T-cell (primary cell): ENCODE results near the gene SDK1. TPM values are rescaled to one million over a fixed set of nuclear protein-coding genes. Genes with fewer than 3 reads are reported as not detected.
"Not testable (repeated sequence)": the region's sequence is repeated elsewhere in the genome, so short reads cannot be mapped to it uniquely, and the experiment has no call there.

Experiments used
- ATAC-seq, 4 experiments: fragments of 200-7000 bp in 3 of 4; fragments of 150-1000 bp in 1 of 4; cut with Tn5 transposase; replicated peaks in 1 of 4; 1 replicate in 3 of 4; 2 replicates in 1 of 4; pipeline ENCODE4 v1.10.0; 2021; ENCODE audit warnings: moderate library complexity in 3 of 4, mild to moderate bottlenecking in 2 of 4, moderate number of reproducible peaks in 1 of 4
- CTCF ChIA-PET, 2 donors: fragments of 300-600 bp; sonication (Branson Sonifier 250); formaldehyde crosslinking; loops; one replicate each; lab custom pipeline; 2022; ENCODE audit warnings: antibody characterized with exemption in 2 of 2; lab: Charles Lee
- POLR2A ChIA-PET, 2 donors: fragments of 300-600 bp; sonication (Branson Sonifier 250); formaldehyde crosslinking; loops; one replicate each; lab custom pipeline; 2022; ENCODE audit warnings: antibody characterized with exemption in 2 of 2; lab: Charles Lee
- DNase-seq, 35 experiments: peaks; one replicate each; pipeline versions ENCODE4 v3.0.0 to v3.0.0-alpha.2; 2013 to 2023
- H3K27ac ChIP-seq: one replicate; pipeline ENCODE4 v1.5.1; 2013; ENCODE audit warnings: low read length
- H3K27me3 ChIP-seq, 2 experiments: replicated peaks in 1 of 2; 1 replicate in 1 of 2; 2 replicates in 1 of 2; pipeline versions ENCODE4 v1.6.1 to v1.7.0; 2013; ENCODE audit warnings: low read length in 1 of 2, mixed read lengths in 1 of 2; ENCODE audit not compliant: control insufficient read depth in 2 of 2, insufficient read depth in 2 of 2; ENCODE audit errors: extremely low read depth in 1 of 2
- H3K36me3 ChIP-seq, 2 donors: 1 replicate in 1 of 2; 2 replicates in 1 of 2; pipeline versions ENCODE4 v1.6.1 to v1.7.0; 2013; ENCODE audit warnings: low read length in 1 of 2; ENCODE audit not compliant: control insufficient read depth in 2 of 2, insufficient read depth in 1 of 2; ENCODE audit errors: extremely low read depth in 1 of 2
- H3K4me1 ChIP-seq, 2 experiments: 1 replicate in 1 of 2; 2 replicates in 1 of 2; pipeline versions ENCODE4 v1.6.1 to v1.7.0; 2013; ENCODE audit warnings: low read length in 2 of 2, mixed read lengths in 1 of 2; ENCODE audit not compliant: insufficient read depth in 2 of 2, control insufficient read depth in 1 of 2; ENCODE audit errors: extremely low read depth in 1 of 2
- H3K4me3 ChIP-seq, 2 donors: 1 replicate in 1 of 2; 2 replicates in 1 of 2; pipeline versions ENCODE4 v1.5.1 to v1.7.0; 2013; ENCODE audit warnings: mild to moderate bottlenecking in 2 of 2, low read length in 1 of 2, moderate library complexity in 1 of 2; ENCODE audit not compliant: control insufficient read depth in 1 of 2; ENCODE audit errors: extremely low read depth in 1 of 2
- H3K9me3 ChIP-seq: 2 replicates; pipeline ENCODE4 v1.7.0; 2013
- H3K27ac Mint-ChIP-seq, 2 donors: one replicate each; pipeline ENCODE4 v1.8.0; 2020 to 2021; ENCODE audit warnings: mild to moderate bottlenecking in 2 of 2, mixed read lengths in 2 of 2
- H3K27me3 Mint-ChIP-seq, 2 donors: one replicate each; pipeline ENCODE4 v1.8.0; 2021 to 2022; ENCODE audit warnings: mixed read lengths in 2 of 2
- H3K36me3 Mint-ChIP-seq: one replicate; pipeline ENCODE4 v1.8.0; 2021; ENCODE audit warnings: mixed read lengths
- H3K4me1 Mint-ChIP-seq, 3 donors: one replicate each; pipeline ENCODE4 v1.8.0; 2020 to 2022; ENCODE audit warnings: mixed read lengths in 3 of 3, mild to moderate bottlenecking in 1 of 3
- H3K4me3 Mint-ChIP-seq, 3 donors: one replicate each; pipeline ENCODE4 v1.8.0; 2020 to 2022; ENCODE audit warnings: mild to moderate bottlenecking in 3 of 3, mixed read lengths in 3 of 3, moderate library complexity in 3 of 3
- H3K9me3 Mint-ChIP-seq, 3 donors: one replicate each; pipeline ENCODE4 v1.8.0; 2020 to 2022; ENCODE audit warnings: mixed read lengths in 3 of 3
- WGBS: methylation state at CpG from one replicate; pipeline ENCODE4 v1.1.5; 2013; ENCODE audit warnings: missing lambda C conversion rate; ENCODE audit not compliant: insufficient coverage; 5-methylcytosine and 5-hydroxymethylcytosine counted together
- total RNA-seq, 35 experiments: library from RNA in 6 of 35; stranded (reverse) in 6 of 35; fragments of 120-200 nt in 1 of 35; gene quantifications; one replicate each; pipeline versions ENCODE4 v1.2.1 to v1.2.4 and lab custom pipeline; 2013 to 2026

Gene SDK1
- total RNA-seq, 5 donors from 2014 or later (not counting 1 experiment from before 2014, with no cell fraction given) = 0.47 to 1.7 (median 0.63) TPM

DNA sequence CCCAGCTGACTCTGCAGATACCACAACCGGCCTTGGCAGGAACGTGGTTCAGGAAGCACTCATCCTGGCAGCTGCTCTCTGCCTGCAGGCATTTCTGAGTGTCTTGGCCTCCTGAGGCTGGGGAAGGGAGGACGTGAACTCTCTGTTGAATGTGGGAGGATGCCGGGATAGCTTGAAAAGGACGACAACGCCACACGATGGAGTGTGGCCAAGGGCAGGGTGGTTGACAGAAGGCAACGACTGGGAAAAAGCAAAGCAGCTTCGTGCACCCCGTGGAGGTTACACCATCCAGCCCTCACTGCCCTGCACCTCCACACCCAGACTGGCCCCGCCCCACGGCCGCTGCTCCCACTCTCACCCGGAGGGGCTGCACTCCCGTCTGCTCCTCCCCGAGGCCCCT is 915.0 kb downstream of the SDK1 start:
- no peak overlapping the region for H3K27ac Mint-ChIP-seq
- H3K4me3 ChIP-seq = no peak overlapping the region
- no peak overlapping the region for H3K4me3 Mint-ChIP-seq
- no peak for ATAC-seq
- no peaks in the 10 kb centered on the region for H3K9me3 Mint-ChIP-seq
- H3K27me3 ChIP-seq = peaks cover 0 to 5% of the 10 kb centered on the region in 2 experiments
- no peak overlapping the region for H3K27ac ChIP-seq
- POLR2A ChIA-PET = no interaction called here
- no peaks in the 10 kb centered on the region for H3K36me3 ChIP-seq
- H3K27me3 Mint-ChIP-seq = no peaks in the 10 kb centered on the region
- WGBS = 66% methylated on average over 12 of the region's 16 CpGs
- H3K4me1 Mint-ChIP-seq = no peaks in the 10 kb centered on the region
- H3K36me3 Mint-ChIP-seq = no peaks in the 10 kb centered on the region
- CTCF ChIA-PET = no interaction called here
- H3K4me1 ChIP-seq = no peaks in the 10 kb centered on the region
- no peak for DNase-seq
- no peaks in the 10 kb centered on the region for H3K9me3 ChIP-seq

DNA sequence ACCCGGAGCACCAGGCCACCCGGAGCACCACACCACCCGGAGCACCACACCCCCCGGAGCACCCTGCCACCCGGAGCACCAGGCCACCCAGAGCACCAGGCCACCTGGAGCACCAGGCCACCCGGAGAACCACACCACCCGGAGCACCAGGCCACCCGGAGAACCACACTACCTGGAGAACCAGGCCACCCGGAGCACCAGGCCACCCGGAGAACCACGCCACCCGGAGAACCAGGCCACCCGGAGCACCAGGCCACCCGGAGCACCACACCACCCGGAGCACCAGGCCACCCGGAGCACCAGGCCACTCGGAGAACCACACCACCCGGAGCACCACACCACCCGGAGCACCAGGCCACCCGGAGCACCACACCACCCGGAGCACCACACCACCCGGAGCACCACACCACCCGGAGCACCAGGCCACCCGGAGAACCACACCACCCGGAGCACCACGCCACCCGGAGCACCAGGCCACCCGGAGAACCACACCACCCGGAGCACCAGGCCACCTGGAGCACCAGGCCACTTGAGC is 916.1 kb downstream of the SDK1 start:
- H3K4me1 ChIP-seq, H3K4me3 ChIP-seq, H3K27me3 ChIP-seq, ATAC-seq, H3K27me3 Mint-ChIP-seq, H3K27ac ChIP-seq, DNase-seq, H3K4me3 Mint-ChIP-seq, CTCF ChIA-PET, H3K36me3 ChIP-seq, H3K27ac Mint-ChIP-seq, H3K9me3 ChIP-seq, POLR2A ChIA-PET, H3K9me3 Mint-ChIP-seq, H3K36me3 Mint-ChIP-seq, H3K4me1 Mint-ChIP-seq: not testable (repeated sequence)
- 88% methylated on average over 17 of the region's 29 CpGs for WGBS

DNA sequence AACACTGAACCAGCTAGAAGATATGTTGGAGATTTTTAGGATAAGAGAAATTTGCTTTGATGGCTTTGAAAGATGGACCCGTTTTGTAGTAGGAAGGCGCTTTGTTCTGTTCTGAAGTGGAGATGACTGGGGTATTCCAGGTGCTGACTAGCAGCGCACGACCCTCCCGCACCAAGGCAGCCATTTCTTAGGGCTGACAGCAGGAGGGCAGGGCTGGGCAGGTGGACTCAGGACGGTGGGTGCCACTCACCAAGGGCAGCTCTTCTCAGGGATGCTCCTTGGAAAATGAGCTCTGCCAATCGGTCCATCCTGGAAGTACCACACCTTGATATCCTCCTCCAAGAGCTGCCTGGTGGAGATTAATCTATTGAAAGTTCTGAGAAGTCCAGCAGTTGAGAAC is 917.4 kb downstream of the SDK1 start:
- Histone ChIP-seq H3K27me3 (peaks cover 0 to 5% of the 10 kb centered on the region in 2 experiments), H3K27ac (no peak overlapping the region), H3K4me3 (no peak overlapping the region), H3K36me3 (no peaks in the 10 kb centered on the region), H3K9me3 (no peaks in the 10 kb centered on the region), H3K4me1 (no peaks in the 10 kb centered on the region)
- Mint-ChIP-seq H3K9me3 (no peaks in the 10 kb centered on the region), H3K27me3 (no peaks in the 10 kb centered on the region), H3K27ac (no peak overlapping the region), H3K4me3 (no peak overlapping the region), H3K4me1 (no peaks in the 10 kb centered on the region), H3K36me3 (no peaks in the 10 kb centered on the region)
- ChIA-PET CTCF (interaction anchor here in 1 of 2 donors (0.7 kb wide), 1 partner anchor 25 kb away, joined by 3 read pairs; no protein-coding TSS in a partner anchor), POLR2A (no interaction called here)
- DNase-seq (no peak), ATAC-seq (no peak)
- 89% methylated on average over 6 of the region's 7 CpGs for WGBS

DNA sequence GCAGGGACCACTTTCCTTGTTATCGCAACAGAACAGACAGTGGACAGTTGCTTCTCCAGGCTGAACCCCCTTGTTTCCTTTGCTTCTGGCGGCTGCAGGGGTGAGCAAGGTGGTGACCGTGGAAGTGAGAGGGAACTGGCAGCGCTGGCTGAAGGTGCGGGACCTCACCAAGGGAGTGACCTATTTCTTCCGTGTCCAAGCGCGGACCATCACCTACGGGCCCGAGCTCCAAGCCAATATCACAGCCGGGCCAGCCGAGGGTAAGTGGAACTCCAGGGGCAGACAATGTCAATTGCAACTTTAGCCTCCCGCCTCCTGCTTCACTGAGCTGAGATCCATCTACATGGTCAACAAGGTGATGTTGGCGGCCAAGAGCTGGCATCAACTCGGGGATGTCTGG is 919.0 kb downstream of the SDK1 start:
- H3K36me3 Mint-ChIP-seq = no peaks in the 10 kb centered on the region
- Histone ChIP-seq H3K27ac (no peak overlapping the region), H3K9me3 (no peaks in the 10 kb centered on the region), H3K36me3 (no peaks in the 10 kb centered on the region), H3K4me1 (no peaks in the 10 kb centered on the region), H3K27me3 (peaks cover 0 to 2% of the 10 kb centered on the region in 2 experiments), H3K4me3 (no peak overlapping the region)
- H3K9me3 Mint-ChIP-seq = no peaks in the 10 kb centered on the region
- POLR2A ChIA-PET = no interaction called here
- no peak overlapping the region for H3K27ac Mint-ChIP-seq
- DNase-seq = no peak
- CTCF ChIA-PET = no interaction called here
- H3K4me1 Mint-ChIP-seq = no peaks in the 10 kb centered on the region
- no peaks in the 10 kb centered on the region for H3K27me3 Mint-ChIP-seq
- WGBS = 96% methylated on average over 12 of the region's 15 CpGs
- no peak overlapping the region for H3K4me3 Mint-ChIP-seq
- no peak for ATAC-seq

DNA sequence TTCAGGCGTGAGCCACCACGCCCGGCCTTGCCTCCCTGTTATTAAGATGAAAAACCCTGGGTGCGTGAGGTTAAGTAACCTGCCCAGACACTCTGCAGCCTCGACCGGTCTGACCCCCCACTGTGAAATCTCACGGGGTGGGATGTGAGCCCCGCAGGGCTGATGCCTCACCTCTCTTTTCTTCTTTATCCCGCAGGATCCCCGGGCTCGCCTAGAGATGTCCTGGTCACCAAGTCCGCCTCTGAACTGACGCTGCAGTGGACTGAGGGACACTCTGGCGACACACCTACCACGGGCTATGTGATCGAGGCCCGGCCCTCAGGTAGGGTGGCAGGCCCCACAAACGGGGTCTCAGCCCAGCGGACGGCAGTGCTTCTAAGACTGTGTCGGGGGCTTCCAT is 920.0 kb downstream of the SDK1 start:
- DNase-seq (no peak), ATAC-seq (no peak)
- ChIA-PET POLR2A (no interaction called here), CTCF (no interaction called here)
- no peak overlapping the region for H3K4me3 Mint-ChIP-seq
- 89% methylated on average over 10 of the region's 21 CpGs for WGBS
- Histone ChIP-seq H3K36me3 (no peaks in the 10 kb centered on the region), H3K27me3 (peaks cover 0 to 2% of the 10 kb centered on the region in 2 experiments), H3K4me3 (no peak overlapping the region), H3K27ac (no peak overlapping the region), H3K4me1 (no peaks in the 10 kb centered on the region), H3K9me3 (no peaks in the 10 kb centered on the region)
- H3K9me3 Mint-ChIP-seq = no peaks in the 10 kb centered on the region
- H3K4me1 Mint-ChIP-seq = no peaks in the 10 kb centered on the region
- H3K27ac Mint-ChIP-seq = no peak overlapping the region
- no peaks in the 10 kb centered on the region for H3K27me3 Mint-ChIP-seq
- H3K36me3 Mint-ChIP-seq = no peaks in the 10 kb centered on the region

DNA sequence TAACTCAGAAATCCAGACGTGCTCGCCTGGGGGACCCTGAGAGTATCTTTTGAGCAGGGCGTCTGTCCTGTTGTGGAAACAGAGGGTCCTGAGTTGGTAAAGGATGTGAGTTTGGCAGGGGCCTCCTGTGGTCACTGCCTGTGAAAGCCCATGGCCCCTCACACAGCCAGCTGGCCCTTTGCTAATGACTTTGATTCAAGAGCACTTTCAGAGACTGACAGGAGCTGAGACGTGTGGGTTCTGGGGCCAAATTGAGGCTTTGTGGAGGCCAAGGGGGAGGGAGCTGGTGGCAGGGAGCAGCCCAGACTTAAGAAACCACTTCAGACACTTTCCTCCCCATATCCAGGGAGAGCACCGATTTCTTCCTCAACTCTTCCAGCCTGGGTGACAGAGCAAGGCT is 921.6 kb downstream of the SDK1 start:
- no peaks in the 10 kb centered on the region for H3K4me1 Mint-ChIP-seq
- ATAC-seq (no peak), DNase-seq (no peak)
- CTCF ChIA-PET = no interaction called here
- no peaks in the 10 kb centered on the region for H3K27me3 Mint-ChIP-seq
- H3K9me3 ChIP-seq = no peaks in the 10 kb centered on the region
- POLR2A ChIA-PET = no interaction called here
- no peaks in the 10 kb centered on the region for H3K36me3 ChIP-seq
- H3K36me3 Mint-ChIP-seq = no peaks in the 10 kb centered on the region
- H3K27ac Mint-ChIP-seq = no peak overlapping the region
- 90% methylated on average over 4 of the region's 5 CpGs for WGBS
- no peaks in the 10 kb centered on the region for H3K9me3 Mint-ChIP-seq
- H3K4me3 Mint-ChIP-seq = no peak overlapping the region
- H3K4me1 ChIP-seq = no peaks in the 10 kb centered on the region
- peaks cover 0 to 4% of the 10 kb centered on the region in 2 experiments for H3K27me3 ChIP-seq
- H3K27ac ChIP-seq = no peak overlapping the region
- H3K4me3 ChIP-seq = no peak overlapping the region

DNA sequence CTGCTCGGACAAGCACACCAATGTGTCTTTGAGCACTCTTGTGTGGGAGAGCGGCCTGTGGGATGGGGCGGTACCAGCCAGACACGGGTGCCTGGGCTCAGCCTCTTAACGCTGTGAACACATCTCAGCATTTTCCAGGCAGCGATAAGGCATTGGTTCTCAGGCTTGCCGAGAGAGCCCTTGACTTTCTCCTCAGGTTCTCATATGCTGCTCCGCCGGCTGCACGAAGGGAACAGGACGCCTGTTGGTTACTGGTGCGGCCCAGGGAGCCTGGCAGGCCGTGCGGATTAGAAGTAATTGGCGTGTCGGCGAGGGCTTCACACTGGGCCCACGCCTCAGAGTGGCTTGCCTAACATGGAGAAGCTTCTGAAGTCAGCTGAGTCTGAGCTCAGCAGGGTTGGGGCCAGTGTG is 924.3 kb downstream of the SDK1 start:
- H3K9me3 Mint-ChIP-seq = peaks cover 0 to 3% (median 0%) of the 10 kb centered on the region in 3 donors

More for the DNA sequence above, 924.3 kb downstream of the SDK1 start:
- H3K4me1 ChIP-seq = no peaks in the 10 kb centered on the region
- Mint-ChIP-seq H3K4me1 (no peaks in the 10 kb centered on the region), H3K27me3 (peaks cover 0 to 2% of the 10 kb centered on the region in 2 donors), H3K4me3 (no peak overlapping the region), H3K36me3 (no peaks in the 10 kb centered on the region), H3K27ac (no peak overlapping the region)
- no peak for DNase-seq
- H3K4me3 ChIP-seq = no peak overlapping the region
- peaks cover 0 to 3% of the 10 kb centered on the region in 2 experiments for H3K27me3 ChIP-seq
- POLR2A ChIA-PET = no interaction called here
- WGBS = 96% methylated on average over 18 of the region's 18 CpGs
- H3K9me3 ChIP-seq = no peaks in the 10 kb centered on the region
- no peak overlapping the region for H3K27ac ChIP-seq
- no peaks in the 10 kb centered on the region for H3K36me3 ChIP-seq
- CTCF ChIA-PET = no interaction called here
- ATAC-seq = no peak
